HepG2 (cell line): ENCODE measurements around the gene NMU. TPM values are rescaled to one million over a fixed set of nuclear protein-coding genes. Genes with fewer than 3 reads are reported as not detected.

Experiments
- ATAC-seq: fragments of 200-7000 bp; cut with Tn5 transposase; 3 replicates; pipeline ENCODE4 v1.9.1; 2020; ENCODE audit warnings: mild to moderate bottlenecking, moderate library complexity
- BruUV-seq: library from RNA; stranded (reverse); fragments of 400-500 nt; replicated peaks from 2 replicates; lab custom pipeline; 2021; lab: Mats Ljungman, UMichigan
- CTCF ChIA-PET: fragments of 300-600 bp; formaldehyde crosslinking; extraction: SDS; loops from one replicate; lab custom pipeline; 2021; ENCODE audit warnings: low total read pairs, inconsistent platforms, low intra/inter-chr PET ratio; lab: Yijun Ruan, JAX
- POLR2A ChIA-PET: fragments of 350-600 bp; sonication (Branson Sonifier 250); formaldehyde crosslinking; loops from one replicate; lab custom pipeline; 2020; ENCODE audit warnings: antibody characterized with exemption, inconsistent platforms; lab: Yijun Ruan, JAX
- DNase-seq: peaks from one replicate; pipeline ENCODE4 v3.0.0-alpha.2; 2015; ENCODE audit warnings: low spot score
- FAIRE-seq: peaks from 3 replicates; lab custom pipeline; 2011; peaks lifted over from hg19 to GRCh38; lab: Jason Lieb, UNC
- H2AFZ ChIP-seq: one replicate; pipeline ENCODE4 v1.6.1; 2011; ENCODE audit warnings: low read length, inconsistent platforms
- H3K27ac ChIP-seq: fragments of 300-600 bp; 3 replicates; pipeline ENCODE4 v1.8.0; 2011; ENCODE audit warnings: mixed run types, mild to moderate bottlenecking, mixed read lengths, low read length, inconsistent platforms; ENCODE audit not compliant: insufficient read depth; ENCODE audit errors: extremely low read length
- H3K27me3 ChIP-seq, 2 experiments: fragments of 200-600 bp in 1 of 2; 2 replicates in 1 of 2; 3 replicates in 1 of 2; pipeline versions ENCODE4 v1.6.0 to v1.8.0; 2011; ENCODE audit warnings: low read length in 2 of 2, mild to moderate bottlenecking in 2 of 2, moderate library complexity in 2 of 2, inconsistent platforms in 1 of 2; ENCODE audit not compliant: insufficient read depth in 2 of 2, control insufficient read depth in 1 of 2
- H3K36me3 ChIP-seq, 2 experiments: fragments of 200-600 bp in 1 of 2; replicated peaks in 1 of 2; 2 replicates in 1 of 2; 3 replicates in 1 of 2; pipeline versions ENCODE4 v1.5.1 to v1.8.0; 2011; ENCODE audit warnings: low read length in 2 of 2, inconsistent platforms in 1 of 2; ENCODE audit not compliant: insufficient read depth in 2 of 2, control insufficient read depth in 1 of 2
- H3K4me1 ChIP-seq: 2 replicates; pipeline ENCODE4 v1.5.1; 2012; ENCODE audit warnings: low read length, inconsistent platforms; ENCODE audit not compliant: insufficient read depth
- H3K4me2 ChIP-seq: 2 replicates; pipeline ENCODE4 v1.6.0; 2011; ENCODE audit warnings: low read depth, low read length, inconsistent platforms
- H3K4me3 ChIP-seq, 3 experiments: fragments of 200-600 bp in 1 of 3; sonication (generic), shearing (Covaris generic) in 1 of 3; replicated peaks in 1 of 3; 2 replicates each; pipeline ENCODE4 v1.5.1; 2011 to 2016; ENCODE audit warnings: low read length in 3 of 3, inconsistent platforms in 2 of 3, low read depth in 2 of 3, mild to moderate bottlenecking in 2 of 3, control low read depth in 1 of 3, mixed read lengths in 1 of 3; ENCODE audit not compliant: insufficient read depth in 1 of 3
- H3K79me2 ChIP-seq: one replicate; pipeline ENCODE4 v1.6.1; 2011; ENCODE audit warnings: low read length, inconsistent platforms; ENCODE audit not compliant: insufficient read depth
- H3K9ac ChIP-seq: 2 replicates; pipeline ENCODE4 v1.6.0; 2011; ENCODE audit warnings: mild to moderate bottlenecking, low read depth, low read length, inconsistent platforms; ENCODE audit not compliant: insufficient read depth
- H3K9me3 ChIP-seq: 2 replicates; pipeline ENCODE4 v1.5.1; 2012; ENCODE audit warnings: mild to moderate bottlenecking, low read length
- H4K20me1 ChIP-seq: 2 replicates; pipeline ENCODE4 v1.6.0; 2011; ENCODE audit warnings: inconsistent platforms, mild to moderate bottlenecking, low read length, moderate library complexity; ENCODE audit not compliant: insufficient read depth
- BHLHE40 ChIP-seq: IDR thresholded peaks from 2 replicates; pipeline ENCODE4 v1.6.1; 2011; ENCODE audit warnings: low read length, improper control_type of control experiment
- CENPX ChIP-seq: sonication (generic); formaldehyde crosslinking; IDR thresholded peaks from 2 replicates; pipeline ENCODE4 v1.9.0; 2021; ENCODE audit warnings: mild to moderate bottlenecking, missing genetic modification reagents, moderate library complexity
- E2F5 ChIP-seq: sonication (generic); formaldehyde crosslinking; conservative IDR thresholded peaks from 2 replicates; pipeline ENCODE4 v1.4.0; 2020; ENCODE audit warnings: missing genetic modification reagents
- GLMP ChIP-seq: sonication (generic); formaldehyde crosslinking; IDR thresholded peaks from 2 replicates; pipeline ENCODE4 v1.9.0; 2021; ENCODE audit warnings: missing genetic modification reagents, mild to moderate bottlenecking, borderline replicate concordance
- HOXD1 ChIP-seq: sonication (generic); formaldehyde crosslinking; IDR thresholded peaks from 2 replicates; pipeline ENCODE4 v1.5.0; 2020; ENCODE audit warnings: missing genetic modification reagents
- IKZF5 ChIP-seq: IDR thresholded peaks from 2 replicates; pipeline ENCODE4 v1.6.1; 2018; ENCODE audit warnings: missing genetic modification reagents, mild to moderate bottlenecking, missing compliant biosample characterization
- MIER3 ChIP-seq: IDR thresholded peaks from 2 replicates; pipeline ENCODE4 v1.6.1; 2016; ENCODE audit warnings: missing compliant biosample characterization, borderline replicate concordance
- NCOA1 ChIP-seq: sonication (generic); formaldehyde crosslinking; IDR thresholded peaks from 2 replicates; pipeline ENCODE4 v1.9.0; 2021; ENCODE audit warnings: missing genetic modification reagents
- RFXANK ChIP-seq: IDR thresholded peaks from 2 replicates; pipeline ENCODE4 v1.6.1; 2016
- SCMH1 ChIP-seq: sonication (generic); formaldehyde crosslinking; IDR thresholded peaks from 2 replicates; pipeline ENCODE4 v1.9.0; 2021; ENCODE audit warnings: missing genetic modification reagents, mild to moderate bottlenecking, borderline replicate concordance
- SKIL ChIP-seq: sonication (generic); formaldehyde crosslinking; IDR thresholded peaks from 2 replicates; pipeline ENCODE4 v1.8.0; 2022; ENCODE audit warnings: missing genetic modification reagents, mild to moderate bottlenecking, moderate library complexity, borderline replicate concordance
- TCF7L2 ChIP-seq: IDR thresholded peaks from 2 replicates; pipeline ENCODE4 v1.6.1; 2011; ENCODE audit warnings: mild to moderate bottlenecking, low read depth, low read length, moderate library complexity
- THYN1 ChIP-seq: sonication (generic); formaldehyde crosslinking; IDR thresholded peaks from 2 replicates; pipeline ENCODE4 v1.8.1; 2023; ENCODE audit warnings: low read depth, mild to moderate bottlenecking, moderate library complexity, missing genetic modification reagents, borderline replicate concordance
- XBP1 ChIP-seq: sonication (generic); formaldehyde crosslinking; IDR thresholded peaks from 2 replicates; pipeline ENCODE4 v1.5.0; 2020; ENCODE audit warnings: missing genetic modification reagents
- ZBTB39 ChIP-seq: sonication (generic); formaldehyde crosslinking; IDR thresholded peaks from 2 replicates; pipeline ENCODE4 v1.5.0; 2020; ENCODE audit warnings: missing genetic modification reagents
- ZNF326 ChIP-seq: sonication (generic); formaldehyde crosslinking; IDR thresholded peaks from 2 replicates; pipeline ENCODE4 v1.4.0; 2020; ENCODE audit warnings: missing genetic modification reagents, borderline replicate concordance
- ZNF577 ChIP-seq: sonication (generic); formaldehyde crosslinking; IDR thresholded peaks from 2 replicates; pipeline ENCODE4 v1.4.0; 2020; ENCODE audit warnings: mild to moderate bottlenecking, low read depth, missing genetic modification reagents, borderline replicate concordance
- WGBS: methylation state at CpG from one replicate; pipeline ENCODE4 v1.1.6; 2017; ENCODE audit warnings: low lambda C conversion rate; 5-methylcytosine and 5-hydroxymethylcytosine counted together
- in situ Hi-C: cut with HindIII; loops from 2 replicates; pipeline ENCODE4 v1.10.0; 2017; ENCODE audit warnings: low pct_unique_long_range_greater_than_20kb; ENCODE audit not compliant: extremely low pct_ligation_motif_present
- intact Hi-C: fragments of 100-400 bp; cut with micrococcal nuclease; formaldehyde crosslinking; loops from one replicate; pipeline ENCODE4 v1.10.0; 2022; ENCODE audit not compliant: unreplicated experiment
- polyA plus RNA-seq, 8 experiments: library from polyadenylated mRNA; depleted of rRNA in 3 of 8; stranded (reverse) in 7 of 8; unstranded in 1 of 8; fragments of >200 nt; fragmentation: Illumina TruSeq in 4 of 8; extraction: Trizol in 4 of 8; gene quantifications; 2 replicates each; pipeline versions ENCODE4 v1.2.1 to v1.2.3, GENCODE V29; 2011 to 2016; ENCODE audit warnings: low read depth in 4 of 8, missing spikeins in 1 of 8, mixed read lengths in 1 of 8; ENCODE audit not compliant: insufficient read depth in 1 of 8
- total RNA-seq, 5 experiments: library from RNA; depleted of rRNA; stranded (reverse); fragments of >200 nt; fragmentation: Illumina TruSeq; extraction: Trizol; gene quantifications; 2 replicates each; pipeline ENCODE4 v1.2.3, GENCODE V29; 2016; ENCODE audit warnings: low read depth in 1 of 5

The NMU gene
- total and polyA plus RNA-seq, 2 of the 13 experiments (the other 11 are each of a cell fraction or from before 2014, with no cell fraction given) = not detected

- no peak for TF ChIP-seq HOXD1 (CRISPR knock-in tag)
- no peak for TF ChIP-seq XBP1 (CRISPR knock-in tag)
- no peak for TF ChIP-seq NCOA1 (CRISPR knock-in tag)
- no peak for TF ChIP-seq E2F5
- no peak for TF ChIP-seq GLMP (CRISPR knock-in tag)
These were observed 25.7 kb downstream of the NMU start (continued) for GRCh38 chr4:55610381-55610780.

GRCh38 chr4:55609393-55609866 is 26.7 kb downstream of the NMU start:
- no peaks in the 10 kb centered on the region for H3K4me1 ChIP-seq
- no peak overlapping the region for H3K4me3 ChIP-seq
- H4K20me1 ChIP-seq = no peaks in the 10 kb centered on the region
- ATAC-seq (no peak), DNase-seq (no peak), FAIRE-seq (no peak)
- 44% methylated on average over 6 of the region's 6 CpGs for WGBS
- H3K9me3 ChIP-seq = no peaks in the 10 kb centered on the region
- in situ Hi-C loops (no loop called here), intact Hi-C loops (no loop called here)
- no peaks in the 10 kb centered on the region for H3K36me3 ChIP-seq
- ChIA-PET POLR2A (no interaction called here), CTCF (no interaction called here)
- H2AFZ ChIP-seq = no peak overlapping the region
- H3K9ac ChIP-seq = no peak overlapping the region
- no peak overlapping the region for H3K4me2 ChIP-seq
- no peaks in the 10 kb centered on the region for H3K27me3 ChIP-seq
- no peaks in the 10 kb centered on the region for H3K79me2 ChIP-seq
- H3K27ac ChIP-seq = no peak overlapping the region
- no TSS peak for BruUV-seq
- TF ChIP-seq IKZF5 (CRISPR knock-in tag) (no peak), ZBTB39 (CRISPR knock-in tag) (no peak), MIER3 (CRISPR knock-in tag) (no peak), SKIL (CRISPR knock-in tag) (no peak), CENPX (CRISPR knock-in tag) (no peak), ZNF577 (CRISPR knock-in tag) (no peak), ZNF326 (no peak), RFXANK (CRISPR knock-in tag) (no peak), SCMH1 (no peak), BHLHE40 (no peak), THYN1 (no peak), TCF7L2 (no peak)
